HepG2 (cell line): Measurements from ENCODE around the gene NAALADL1. TPM values are rescaled to one million over a fixed set of nuclear protein-coding genes. Genes with fewer than 3 reads are reported as not detected.

Source experiments
- CEBPG ChIP-seq: IDR thresholded peaks from 2 replicates; pipeline ENCODE4 v1.6.1; 2016
- CSRNP2 ChIP-seq: sonication (generic); formaldehyde crosslinking; conservative IDR thresholded peaks from 2 replicates; pipeline ENCODE4 v1.8.0; 2022; ENCODE audit warnings: low read depth, missing genetic modification reagents
- DNMT3B ChIP-seq: conservative IDR thresholded peaks from 2 replicates; pipeline ENCODE4 v1.6.1; 2016; ENCODE audit warnings: missing biosample characterization, control low read depth
- FOXP1 ChIP-seq, 2 experiments: fragments of 450-650 bp in 1 of 2; IDR thresholded peaks; 2 replicates each; pipeline ENCODE4 v1.6.1; 2017 to 2018; ENCODE audit warnings: antibody characterized with exemption in 1 of 2
- GMEB2 ChIP-seq: IDR thresholded peaks from 2 replicates; pipeline ENCODE4 v1.6.1; 2016; ENCODE audit warnings: missing biosample characterization, missing genetic modification reagents, low read depth
- HNRNPLL ChIP-seq: fragments of 200-400 bp; formaldehyde crosslinking; IDR thresholded peaks from 2 replicates; pipeline ENCODE4 v1.6.1; 2017; ENCODE audit warnings: mild to moderate bottlenecking, low read depth, low read length; ENCODE audit not compliant: poor library complexity, severe bottlenecking
- MYC ChIP-seq: sonication (generic); formaldehyde crosslinking; IDR thresholded peaks from 2 replicates; pipeline ENCODE4 v1.9.0; 2021; ENCODE audit warnings: missing genetic modification reagents, borderline replicate concordance
- POGK ChIP-seq: sonication (generic); formaldehyde crosslinking; conservative IDR thresholded peaks from 2 replicates; pipeline ENCODE4 v1.8.0; 2022; ENCODE audit warnings: mild to moderate bottlenecking, moderate library complexity, missing genetic modification reagents
- TBL1XR1 ChIP-seq: fragments of 150-350 bp; IDR thresholded peaks from 2 replicates; pipeline ENCODE4 v1.6.1; 2014; ENCODE audit warnings: borderline replicate concordance, low read length; ENCODE audit not compliant: partially characterized antibody
- WIZ ChIP-seq: sonication (generic); formaldehyde crosslinking; IDR thresholded peaks from 2 replicates; pipeline ENCODE4 v1.5.1; 2020; ENCODE audit warnings: mild to moderate bottlenecking, missing genetic modification reagents
- ZNF10 ChIP-seq: sonication (generic); formaldehyde crosslinking; IDR thresholded peaks from 2 replicates; pipeline ENCODE4 v1.4.0; 2020; ENCODE audit warnings: mild to moderate bottlenecking, low read depth, missing genetic modification reagents, borderline replicate concordance
- ZNF12 ChIP-seq: sonication (generic); formaldehyde crosslinking; IDR thresholded peaks from 2 replicates; pipeline ENCODE4 v1.5.0; 2020; ENCODE audit warnings: missing genetic modification reagents
- ZNF260 ChIP-seq: sonication (generic); formaldehyde crosslinking; IDR thresholded peaks from 2 replicates; pipeline ENCODE4 v1.4.0; 2020; ENCODE audit warnings: missing genetic modification reagents, low read depth, mild to moderate bottlenecking, borderline replicate concordance
- ZNF281 ChIP-seq: sonication (generic); formaldehyde crosslinking; IDR thresholded peaks from 2 replicates; pipeline ENCODE4 v1.4.0; 2020; ENCODE audit warnings: missing genetic modification reagents, borderline replicate concordance
- ZNF639 ChIP-seq: conservative IDR thresholded peaks from 2 replicates; pipeline ENCODE4 v1.6.1; 2018; ENCODE audit warnings: missing genetic modification reagents
- ZNF704 ChIP-seq: sonication (generic); formaldehyde crosslinking; IDR thresholded peaks from 2 replicates; pipeline ENCODE4 v1.8.1; 2023; ENCODE audit warnings: mild to moderate bottlenecking, inconsistent platforms, moderate library complexity, missing genetic modification reagents, borderline replicate concordance
- ZNF709 ChIP-seq: sonication (generic); formaldehyde crosslinking; IDR thresholded peaks from 2 replicates; pipeline ENCODE4 v1.5.0; 2020; ENCODE audit warnings: mild to moderate bottlenecking, missing genetic modification reagents
- ZNF713 ChIP-seq: sonication (generic); formaldehyde crosslinking; IDR thresholded peaks from 2 replicates; pipeline ENCODE4 v1.4.0; 2020; ENCODE audit warnings: mild to moderate bottlenecking, missing genetic modification reagents
- ZNF777 ChIP-seq: sonication (generic); formaldehyde crosslinking; IDR thresholded peaks from 2 replicates; pipeline ENCODE4 v1.4.0; 2020; ENCODE audit warnings: missing genetic modification reagents
- polyA plus RNA-seq, 8 experiments: library from polyadenylated mRNA; depleted of rRNA in 3 of 8; stranded (reverse) in 7 of 8; unstranded in 1 of 8; fragments of >200 nt; fragmentation: Illumina TruSeq in 4 of 8; extraction: Trizol in 4 of 8; gene quantifications; 2 replicates each; pipeline versions ENCODE4 v1.2.1 to v1.2.3, GENCODE V29; 2011 to 2016; ENCODE audit warnings: low read depth in 4 of 8, missing spikeins in 1 of 8, mixed read lengths in 1 of 8; ENCODE audit not compliant: insufficient read depth in 1 of 8
- total RNA-seq, 5 experiments: library from RNA; depleted of rRNA; stranded (reverse); fragments of >200 nt; fragmentation: Illumina TruSeq; extraction: Trizol; gene quantifications; 2 replicates each; pipeline ENCODE4 v1.2.3, GENCODE V29; 2016; ENCODE audit warnings: low read depth in 1 of 5

Gene NAALADL1
- total and polyA plus RNA-seq, 2 of the 13 experiments (the other 11 are each of a cell fraction or from before 2014, with no cell fraction given), result 9.3 to 33.9 TPM

- TF ChIP-seq ZNF281 (CRISPR knock-in tag), result no peak
- TF ChIP-seq ZNF639 (CRISPR knock-in tag), result no peak
- TF ChIP-seq POGK (CRISPR knock-in tag), result no peak
- TF ChIP-seq ZNF709 (CRISPR knock-in tag), result 0 out of 2 replicates have a peak, but pooled peaks have one; percentile 63
- TF ChIP-seq DNMT3B (CRISPR knock-in tag), result peak; percentile 78; the same call in 1 of the 2 replicates
- no peak for TF ChIP-seq ZNF704 (CRISPR knock-in tag)
- no peak for TF ChIP-seq CSRNP2 (CRISPR knock-in tag)
- no peak for TF ChIP-seq TBL1XR1
- no peak for TF ChIP-seq GMEB2 (CRISPR knock-in tag)
- TF ChIP-seq ZNF713, result no peak
- TF ChIP-seq CEBPG (CRISPR knock-in tag), result peak; percentile 81
- TF ChIP-seq ZNF260 (CRISPR knock-in tag), result no peak
- no peak for TF ChIP-seq HNRNPLL
- no peak for TF ChIP-seq ZNF12 (CRISPR knock-in tag)
- no peak for TF ChIP-seq FOXP1 (IDR thresholded peaks at IDR 0.05)
- TF ChIP-seq FOXP1 (CRISPR knock-in tag; IDR thresholded peaks at IDR 0.05), result no peak
- no peak for TF ChIP-seq WIZ (CRISPR knock-in tag)
- TF ChIP-seq ZNF777 (CRISPR knock-in tag), result no peak
- peak; percentile 82; the same call in 1 of the 2 replicates for TF ChIP-seq MYC (CRISPR knock-in tag)
- no peak for TF ChIP-seq ZNF10 (CRISPR knock-in tag)
Measured at GRCh38 chr11:64996710-64997380, 61.5 kb downstream of the NAALADL1 start, which contains the start of gene BATF2 (continued).
